ENCODE results near the gene FTSJ1. TPM values are rescaled to one million over a fixed set of nuclear protein-coding genes. Genes with fewer than 3 reads are reported as not detected.
A peak's percentile ranks its signal among the peaks of the same experiment; 100 is the strongest.

The FTSJ1 gene
- total RNA-seq, 1 donor from 2014 or later, result 32.2 TPM

- no peaks in the 10 kb centered on the region for H4K20me1 ChIP-seq (ENCODE audit: low read depth)
- Mint-ChIP-seq H3K4me3 (no peak overlapping the region), H3K27ac (no peak overlapping the region), H3K9me3 (peaks cover 22% of the 10 kb centered on the region), H3K4me1 (peaks cover 6% of the 10 kb centered on the region), H3K36me3 (no peaks in the 10 kb centered on the region), H3K27me3 (ENCODE audit: insufficient read depth, low read depth) (peaks cover 19% of the 10 kb centered on the region)
- no peaks in the 10 kb centered on the region for H3K27me3 ChIP-seq
- no peaks in the 10 kb centered on the region for H3K79me2 ChIP-seq (ENCODE audit: low read depth)
- no peak overlapping the region for H2AFZ ChIP-seq (replicated peaks)
- no peaks in the 10 kb centered on the region for H3K36me3 ChIP-seq
- H3K9ac ChIP-seq, result no peak overlapping the region
- no peak for DNase-seq (ENCODE audit: low spot score)
- H3K4me1 ChIP-seq, result no peaks in the 10 kb centered on the region
- H3K4me2 ChIP-seq, result no peak overlapping the region
- no peak overlapping the region for H3K27ac ChIP-seq
- H3F3A ChIP-seq (ENCODE audit: low read depth), result no peaks in the 10 kb centered on the region
- H3K4me3 ChIP-seq, result no peak overlapping the region
- H3K9me3 ChIP-seq (ENCODE audit: low read depth), result no peaks in the 10 kb centered on the region
- TF ChIP-seq EZH2 (IDR thresholded peaks at IDR 0.05), result no peak
Measured at GRCh38 chrX:48461830-48462229, 14.2 kb upstream of the FTSJ1 start.

- Mint-ChIP-seq H3K9me3 (peaks cover 21% of the 10 kb centered on the region), H3K36me3 (no peaks in the 10 kb centered on the region), H3K4me1 (peaks cover 15% of the 10 kb centered on the region), H3K4me3 (peak overlapping the region; percentile 64), H3K27ac (peak overlapping the region; percentile 23), H3K27me3 (ENCODE audit: insufficient read depth, low read depth) (peaks cover 20% of the 10 kb centered on the region)
- Histone ChIP-seq H3K4me3 (no peak overlapping the region), H3K9ac (no peak overlapping the region), H3K4me1 (no peaks in the 10 kb centered on the region), H2AFZ (replicated peaks) (no peak overlapping the region), H3K27ac (no peak overlapping the region), H3K27me3 (no peaks in the 10 kb centered on the region), H4K20me1 (ENCODE audit: low read depth) (no peaks in the 10 kb centered on the region), H3K4me2 (no peak overlapping the region), H3K79me2 (ENCODE audit: low read depth) (no peaks in the 10 kb centered on the region), H3K36me3 (no peaks in the 10 kb centered on the region), H3K9me3 (ENCODE audit: low read depth) (no peaks in the 10 kb centered on the region), H3F3A (ENCODE audit: low read depth) (no peaks in the 10 kb centered on the region)
- TF ChIP-seq CTCF (IDR thresholded peaks at IDR 0.05) (no peak), EZH2phosphoT487 (IDR thresholded peaks at IDR 0.05) (no peak), EZH2 (IDR thresholded peaks at IDR 0.05) (no peak)
- no peak for DNase-seq (ENCODE audit: low spot score)
Measured at GRCh38 chrX:48465336-48465933, 10.6 kb upstream of the FTSJ1 start.

- no peak overlapping the region for H3K27ac Mint-ChIP-seq
- peaks cover 18% of the 10 kb centered on the region for H3K27me3 Mint-ChIP-seq (ENCODE audit: insufficient read depth, low read depth)
- peaks cover 28% of the 10 kb centered on the region for H3K9me3 Mint-ChIP-seq
- H4K20me1 ChIP-seq (ENCODE audit: low read depth), result no peaks in the 10 kb centered on the region
- DNase-seq (ENCODE audit: low spot score), result no peak
- no peaks in the 10 kb centered on the region for H3F3A ChIP-seq (ENCODE audit: low read depth)
- peak overlapping the region; percentile 10 for H3K4me3 Mint-ChIP-seq
- no peaks in the 10 kb centered on the region for H3K27me3 ChIP-seq
- H3K27ac ChIP-seq, result no peak overlapping the region
- no peak overlapping the region for H3K4me3 ChIP-seq
- peaks cover 19% of the 10 kb centered on the region for H3K4me1 Mint-ChIP-seq
- H2AFZ ChIP-seq (replicated peaks), result no peak overlapping the region
- no peaks in the 10 kb centered on the region for H3K36me3 ChIP-seq
- H3K9ac ChIP-seq, result no peak overlapping the region
- no peaks in the 10 kb centered on the region for H3K36me3 Mint-ChIP-seq
- no peak for TF ChIP-seq EZH2phosphoT487 (IDR thresholded peaks at IDR 0.05)
- peak; percentile 21 for TF ChIP-seq CTCF (IDR thresholded peaks at IDR 0.05)
- H3K79me2 ChIP-seq (ENCODE audit: low read depth), result no peaks in the 10 kb centered on the region
- H3K9me3 ChIP-seq (ENCODE audit: low read depth), result no peaks in the 10 kb centered on the region
- no peaks in the 10 kb centered on the region for H3K4me1 ChIP-seq
- H3K4me2 ChIP-seq, result no peak overlapping the region
Measured at GRCh38 chrX:48466696-48467095, 9.3 kb upstream of the FTSJ1 start.

- H3K9me3 Mint-ChIP-seq, result peaks cover 28% of the 10 kb centered on the region
- H3K4me1 ChIP-seq, result no peaks in the 10 kb centered on the region
- no peaks in the 10 kb centered on the region for H3K9me3 ChIP-seq (ENCODE audit: low read depth)
- no peaks in the 10 kb centered on the region for H3K36me3 Mint-ChIP-seq
- H3K79me2 ChIP-seq (ENCODE audit: low read depth), result no peaks in the 10 kb centered on the region
- no peaks in the 10 kb centered on the region for H3F3A ChIP-seq (ENCODE audit: low read depth)
- H3K4me2 ChIP-seq, result peak overlapping the region; percentile 61
- H3K27me3 Mint-ChIP-seq (ENCODE audit: insufficient read depth, low read depth), result peaks cover 18% of the 10 kb centered on the region
- H3K27ac ChIP-seq, result no peak overlapping the region
- H3K36me3 ChIP-seq, result no peaks in the 10 kb centered on the region
- no peak overlapping the region for H3K4me3 Mint-ChIP-seq
- TF ChIP-seq EZH2phosphoT487 (IDR thresholded peaks at IDR 0.05), result no peak
- no peak for TF ChIP-seq EZH2 (IDR thresholded peaks at IDR 0.05)
- TF ChIP-seq CTCF (IDR thresholded peaks at IDR 0.05), result no peak
- H3K9ac ChIP-seq, result no peak overlapping the region
- H3K4me3 ChIP-seq, result peak overlapping the region; percentile 35
- no peak overlapping the region for H3K27ac Mint-ChIP-seq
- H2AFZ ChIP-seq (replicated peaks), result no peak overlapping the region
- no peaks in the 10 kb centered on the region for H4K20me1 ChIP-seq (ENCODE audit: low read depth)
- no peak for DNase-seq (ENCODE audit: low spot score)
- H3K4me1 Mint-ChIP-seq, result peaks cover 21% of the 10 kb centered on the region
- H3K27me3 ChIP-seq, result no peaks in the 10 kb centered on the region
Measured at GRCh38 chrX:48467281-48467761, 8.7 kb upstream of the FTSJ1 start.

All from neural progenitor cell (in vitro differentiated cells).